Trophoblast cell (in vitro differentiated cells and primary cell): ENCODE measurements around the gene CACNA1C.
A peak's percentile ranks its signal among the peaks of the same experiment; 100 is the strongest.

Experiments used
- DNase-seq, 2 donors: peaks; one replicate each; pipeline ENCODE4 v3.0.0-alpha.2; 2016
- H2AFZ ChIP-seq: 2 replicates; pipeline ENCODE4 v1.6.1; 2013; ENCODE audit warnings: low read length, moderate library complexity, mild to moderate bottlenecking; ENCODE audit not compliant: insufficient read depth, poor library complexity
- H2AK5ac ChIP-seq: 2 replicates; pipeline ENCODE4 v1.6.1; 2013; ENCODE audit warnings: mild to moderate bottlenecking, low read length
- H2BK120ac ChIP-seq: 2 replicates; pipeline ENCODE4 v1.6.1; 2013; ENCODE audit warnings: low read length, mild to moderate bottlenecking, moderate library complexity; ENCODE audit not compliant: insufficient read depth, poor library complexity
- H2BK12ac ChIP-seq: 2 replicates; pipeline ENCODE4 v1.6.1; 2013; ENCODE audit warnings: mild to moderate bottlenecking, low read length, moderate library complexity
- H2BK5ac ChIP-seq: 2 replicates; pipeline ENCODE4 v1.6.1; 2013; ENCODE audit warnings: low read length, low read depth, moderate library complexity, mild to moderate bottlenecking; ENCODE audit not compliant: poor library complexity
- H3K14ac ChIP-seq: 2 replicates; pipeline ENCODE4 v1.6.1; 2013; ENCODE audit warnings: mild to moderate bottlenecking, low read length
- H3K18ac ChIP-seq: 2 replicates; pipeline ENCODE4 v1.6.1; 2013; ENCODE audit warnings: mild to moderate bottlenecking, low read length
- H3K23ac ChIP-seq: 2 replicates; pipeline ENCODE4 v1.6.1; 2013; ENCODE audit warnings: low read length
- H3K27ac ChIP-seq: 2 replicates; pipeline ENCODE4 v1.5.1; 2013; ENCODE audit warnings: low read depth, mild to moderate bottlenecking, inconsistent platforms, low read length, moderate library complexity
- H3K27me3 ChIP-seq: 2 replicates; pipeline ENCODE4 v1.6.1; 2013; ENCODE audit warnings: inconsistent platforms, mild to moderate bottlenecking, low read length, moderate library complexity; ENCODE audit not compliant: insufficient read depth
- H3K36me3 ChIP-seq, 2 experiments: 1 replicate in 1 of 2; 2 replicates in 1 of 2; pipeline ENCODE4 v1.6.1; 2013; ENCODE audit warnings: low read length in 2 of 2, mild to moderate bottlenecking in 2 of 2, moderate library complexity in 1 of 2; ENCODE audit not compliant: insufficient read depth in 2 of 2, control insufficient read depth in 1 of 2
- H3K4ac ChIP-seq: 2 replicates; pipeline ENCODE4 v1.6.1; 2013; ENCODE audit warnings: low read depth, mild to moderate bottlenecking, low read length, moderate library complexity
- H3K4me1 ChIP-seq, 2 experiments: 1 replicate in 1 of 2; 2 replicates in 1 of 2; pipeline ENCODE4 v1.6.1; 2013; ENCODE audit warnings: low read length in 2 of 2, mild to moderate bottlenecking in 2 of 2, moderate library complexity in 1 of 2; ENCODE audit not compliant: insufficient read depth in 2 of 2, control insufficient read depth in 1 of 2
- H3K4me2 ChIP-seq: 2 replicates; pipeline ENCODE4 v1.6.1; 2013; ENCODE audit warnings: inconsistent platforms, mild to moderate bottlenecking, low read length, moderate library complexity
- H3K4me3 ChIP-seq: 2 replicates; pipeline ENCODE4 v1.5.1; 2013; ENCODE audit warnings: mild to moderate bottlenecking, low read depth, low read length, inconsistent platforms
- H3K79me1 ChIP-seq: one replicate; pipeline ENCODE4 v1.6.1; 2013; ENCODE audit warnings: low read length
- H3K79me2 ChIP-seq: 2 replicates; pipeline ENCODE4 v1.6.1; 2013; ENCODE audit warnings: low read length, mild to moderate bottlenecking; ENCODE audit not compliant: control insufficient read depth, insufficient read depth, poor library complexity
- H3K9ac ChIP-seq: 2 replicates; pipeline ENCODE4 v1.6.1; 2013; ENCODE audit warnings: mild to moderate bottlenecking, low read length
- H3K9me3 ChIP-seq: 2 replicates; pipeline ENCODE4 v1.6.1; 2013; ENCODE audit warnings: low read depth, mild to moderate bottlenecking, control low read depth, inconsistent platforms, low read length; ENCODE audit not compliant: insufficient read depth
- H4K12ac ChIP-seq: 2 replicates; pipeline ENCODE4 v1.6.1; 2013; ENCODE audit warnings: low read depth, mild to moderate bottlenecking, low read length, moderate library complexity
- H4K8ac ChIP-seq: 2 replicates; pipeline ENCODE4 v1.6.1; 2013; ENCODE audit warnings: low read depth, mild to moderate bottlenecking, low read length, moderate library complexity
- H4K91ac ChIP-seq: one replicate; pipeline ENCODE4 v1.6.1; 2013; ENCODE audit warnings: low read depth, mild to moderate bottlenecking, low read length, moderate library complexity
- WGBS: extraction: QIAGEN DNeasy Blood & Tissue Kit; methylation state at CpG from one replicate; pipeline ENCODE4 v1.1.7; 2013; ENCODE audit warnings: missing lambda C conversion rate; ENCODE audit not compliant: insufficient read length, insufficient coverage; ENCODE audit errors: extremely low coverage; 5-methylcytosine and 5-hydroxymethylcytosine counted together

CACNA1C gene

GRCh38 chr12:2691345-2692071 is 638.7 kb downstream of the CACNA1C start:
- Histone ChIP-seq H3K18ac (peak overlapping the region; percentile 49), H3K4me1 (peaks cover 0 to 2% of the 10 kb centered on the region in 2 experiments), H4K91ac (peak overlapping the region; percentile 79), H3K79me2 (peaks cover 2% of the 10 kb centered on the region), H2BK12ac (no peak overlapping the region), H2BK120ac (no peak overlapping the region), H3K9me3 (peaks cover 2% of the 10 kb centered on the region), H3K23ac (no peak overlapping the region), H3K9ac (no peak overlapping the region), H3K4me2 (peak overlapping the region; percentile 81), H3K79me1 (peaks cover 4% of the 10 kb centered on the region), H3K4ac (no peak overlapping the region), H2AK5ac (no peak overlapping the region), H2BK5ac (no peak overlapping the region), H3K27ac (no peak overlapping the region), H3K4me3 (peak overlapping the region; percentile 69), H3K27me3 (no peaks in the 10 kb centered on the region), H4K12ac (peak overlapping the region; percentile 70), H3K14ac (peak overlapping the region; percentile 74), H4K8ac (peak overlapping the region; percentile 81), H3K36me3 (peaks cover 0 to 6% of the 10 kb centered on the region in 2 experiments), H2AFZ (peak overlapping the region; percentile 69)
- no CpG with 5 or more reads among the region's 62 CpGs for WGBS
- peak in 1 of 2 donors; percentile 43 for DNase-seq

DNA sequence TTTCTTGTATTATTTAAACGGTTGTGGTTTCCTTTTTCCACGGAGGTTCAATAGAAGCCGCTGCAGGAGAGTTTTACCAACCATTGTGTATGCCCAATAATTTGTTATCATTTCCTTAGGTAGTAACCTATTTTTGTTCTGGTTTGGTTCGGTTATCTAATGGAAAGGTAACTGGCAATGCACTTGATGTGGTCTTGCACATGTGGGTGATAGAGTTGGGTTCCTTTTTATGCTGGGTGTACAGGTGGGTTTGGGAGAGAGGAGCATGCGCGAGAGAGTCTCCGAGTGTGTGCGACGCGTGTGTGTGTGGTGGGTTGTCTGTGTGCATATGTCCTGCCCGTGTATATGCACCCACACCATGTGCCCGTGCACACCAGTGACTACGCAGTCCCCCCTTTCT is 639.3 kb downstream of the CACNA1C start:
- Histone ChIP-seq H2BK5ac (no peak overlapping the region), H3K79me2 (peaks cover 2% of the 10 kb centered on the region), H4K12ac (peak overlapping the region; percentile 28), H2BK12ac (no peak overlapping the region), H3K18ac (no peak overlapping the region), H2BK120ac (no peak overlapping the region), H3K36me3 (peaks cover 0 to 6% of the 10 kb centered on the region in 2 experiments), H3K14ac (no peak overlapping the region), H4K91ac (no peak overlapping the region), H2AK5ac (no peak overlapping the region), H3K9ac (no peak overlapping the region), H3K4me3 (peak overlapping the region; percentile 37), H4K8ac (no peak overlapping the region), H3K23ac (no peak overlapping the region), H3K27me3 (no peaks in the 10 kb centered on the region), H3K27ac (no peak overlapping the region), H3K4ac (no peak overlapping the region), H3K9me3 (peaks cover 4% of the 10 kb centered on the region), H3K4me2 (peak overlapping the region; percentile 81), H3K4me1 (peaks cover 0 to 2% of the 10 kb centered on the region in 2 experiments), H3K79me1 (peaks cover 4% of the 10 kb centered on the region), H2AFZ (no peak overlapping the region)
- no peak for DNase-seq
- no CpG with 5 or more reads among the region's 13 CpGs for WGBS

DNA sequence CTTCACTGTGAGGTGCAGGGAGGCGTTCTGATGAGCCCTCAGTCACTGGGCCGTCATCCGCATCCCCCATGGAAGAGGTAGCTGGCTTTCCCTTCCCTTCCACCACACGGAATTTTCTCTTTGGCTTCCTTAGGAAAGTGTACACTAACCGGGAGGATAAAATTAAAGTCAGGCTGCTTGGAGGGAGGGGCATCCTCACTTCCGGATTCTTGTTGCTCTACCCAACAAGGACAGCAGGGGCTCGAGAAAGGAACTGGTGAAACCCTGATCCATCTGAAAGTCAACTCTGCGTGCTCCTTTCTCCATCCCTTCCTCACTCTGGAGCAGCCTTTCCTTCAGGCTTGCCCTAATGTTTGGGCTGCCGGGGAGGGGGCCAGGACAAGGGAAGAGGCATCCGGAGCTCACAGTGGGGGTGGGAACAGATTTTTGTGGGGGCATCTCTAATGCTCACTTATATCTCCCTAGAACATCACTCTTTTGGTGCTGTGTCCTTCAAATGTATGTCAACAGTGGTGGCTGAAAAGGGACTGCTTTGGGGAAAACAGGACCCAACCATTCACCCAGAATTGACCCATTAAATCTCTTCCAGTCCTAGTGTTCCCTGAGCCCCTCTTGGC is 640.6 kb downstream of the CACNA1C start:
- H3K27me3 ChIP-seq, result no peaks in the 10 kb centered on the region
- H3K79me1 ChIP-seq, result peaks cover 4% of the 10 kb centered on the region
- no peak for DNase-seq
- H4K91ac ChIP-seq, result no peak overlapping the region
- no peak overlapping the region for H4K12ac ChIP-seq
- peaks cover 0 to 4% of the 10 kb centered on the region in 2 experiments for H3K36me3 ChIP-seq
- no peak overlapping the region for H2BK12ac ChIP-seq
- H3K4me3 ChIP-seq, result no peak overlapping the region
- H3K4ac ChIP-seq, result no peak overlapping the region
- no peak overlapping the region for H2BK5ac ChIP-seq
- H3K27ac ChIP-seq, result no peak overlapping the region
- no peak overlapping the region for H3K23ac ChIP-seq
- no peak overlapping the region for H4K8ac ChIP-seq
- no peak overlapping the region for H3K14ac ChIP-seq
- no CpG with 5 or more reads among the region's 10 CpGs for WGBS
- no peak overlapping the region for H2AK5ac ChIP-seq
- H3K79me2 ChIP-seq, result peaks cover 2% of the 10 kb centered on the region
- H2BK120ac ChIP-seq, result no peak overlapping the region
- peaks cover 5% of the 10 kb centered on the region for H3K9me3 ChIP-seq
- no peak overlapping the region for H3K9ac ChIP-seq
- no peak overlapping the region for H3K18ac ChIP-seq
- no peak overlapping the region for H3K4me2 ChIP-seq
- peaks cover 0 to 2% of the 10 kb centered on the region in 2 experiments for H3K4me1 ChIP-seq
- H2AFZ ChIP-seq, result no peak overlapping the region

DNA sequence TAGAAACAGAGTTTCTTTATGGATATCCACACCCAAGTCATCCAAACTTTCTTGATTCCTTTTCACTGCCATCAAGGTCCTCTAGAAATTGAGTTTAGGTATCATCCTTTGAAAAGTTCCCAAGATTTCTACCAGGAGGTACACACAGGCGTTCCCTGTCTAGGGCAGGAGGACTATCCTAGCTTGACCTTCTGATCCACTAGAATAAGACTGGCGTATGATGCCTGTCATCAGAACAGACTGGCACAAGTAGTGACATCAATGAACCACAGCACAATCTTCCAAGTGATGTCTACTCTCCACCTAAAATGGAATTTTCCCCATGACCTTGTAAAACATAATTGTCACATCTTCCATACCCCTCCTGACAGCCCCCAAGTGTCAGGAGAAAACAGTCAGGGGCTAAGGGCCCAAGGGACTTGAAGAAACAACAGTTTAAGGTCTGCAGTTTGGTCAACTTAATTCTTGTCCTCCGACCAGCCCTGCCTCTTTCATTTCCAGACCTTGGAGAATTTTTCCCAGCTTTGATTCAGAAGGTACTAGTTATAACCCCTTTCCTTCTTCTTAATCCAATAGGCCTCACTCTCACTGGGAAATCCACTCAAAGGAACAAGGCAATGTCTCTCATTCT is 641.3 kb downstream of the CACNA1C start:
- Histone ChIP-seq H2BK12ac (no peak overlapping the region), H3K9ac (no peak overlapping the region), H3K18ac (no peak overlapping the region), H4K12ac (no peak overlapping the region), H4K8ac (no peak overlapping the region), H2BK5ac (no peak overlapping the region), H4K91ac (no peak overlapping the region), H3K9me3 (peaks cover 5% of the 10 kb centered on the region), H3K14ac (no peak overlapping the region), H3K4me2 (no peak overlapping the region), H3K79me1 (peaks cover 4% of the 10 kb centered on the region), H3K27ac (no peak overlapping the region), H3K4me3 (no peak overlapping the region), H2BK120ac (no peak overlapping the region), H3K4ac (no peak overlapping the region), H3K79me2 (peaks cover 2% of the 10 kb centered on the region), H3K27me3 (no peaks in the 10 kb centered on the region), H3K36me3 (no peaks in the 10 kb centered on the region), H3K23ac (no peak overlapping the region), H2AFZ (no peak overlapping the region), H2AK5ac (no peak overlapping the region), H3K4me1 (peaks cover 0 to 2% of the 10 kb centered on the region in 2 experiments)
- no peak for DNase-seq
- no CpG with 5 or more reads among the region's 3 CpGs for WGBS
